ENCODE results near the gene ANTXR1. TPM values are rescaled to one million over a fixed set of nuclear protein-coding genes. Genes with fewer than 3 reads are reported as not detected.

ANTXR1 gene
- total RNA-seq, 1 donor from 2014 or later: not detected

DNA sequence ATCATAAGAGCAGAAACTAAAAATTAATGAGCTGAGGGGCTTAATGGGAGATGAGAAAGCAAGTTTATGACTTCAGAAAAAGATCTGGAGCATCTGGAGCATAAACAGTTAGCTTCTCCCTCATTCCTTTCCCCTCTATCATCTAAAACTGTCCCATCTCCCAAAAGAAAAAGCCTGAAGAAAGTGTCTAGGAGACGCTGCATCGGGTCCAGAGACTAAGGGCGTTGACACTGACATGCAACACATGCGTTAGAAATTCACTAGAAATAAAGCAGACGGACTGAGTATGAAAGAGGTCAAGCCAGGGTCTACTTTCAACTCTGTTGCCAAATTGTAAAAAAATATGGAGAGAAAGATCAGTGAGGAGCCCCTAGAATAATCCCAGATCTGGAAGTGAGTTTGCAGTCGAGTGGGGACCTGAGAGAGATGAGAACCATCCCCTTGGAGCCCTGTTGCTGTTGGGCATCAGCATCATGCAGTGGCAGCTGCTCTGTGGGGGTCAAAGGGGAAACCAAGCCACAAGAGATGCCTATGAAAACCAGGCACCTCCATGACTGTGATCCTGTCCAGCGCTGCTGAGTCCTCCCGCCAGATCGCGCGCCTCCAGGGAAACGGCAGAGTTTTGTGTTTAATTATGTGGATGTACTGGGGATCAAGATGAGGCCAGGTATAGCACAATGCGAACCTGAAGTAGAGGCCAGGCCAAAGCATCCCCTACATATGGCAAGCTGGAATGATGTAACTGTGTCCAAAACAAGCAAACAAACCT, 13.9 kb downstream of the ANTXR1 start:
- H3K4me1 Mint-ChIP-seq (ENCODE audit: low read depth): no peaks in the 10 kb centered on the region
- H3K27me3 Mint-ChIP-seq (ENCODE audit: insufficient read depth): peaks cover 18% of the 10 kb centered on the region
- no peaks in the 10 kb centered on the region for H3K36me3 Mint-ChIP-seq (ENCODE audit: low read depth)
- H3K9me3 Mint-ChIP-seq: no peaks in the 10 kb centered on the region
- H3K4me3 Mint-ChIP-seq: no peak overlapping the region
- intact Hi-C loops (cut with micrococcal nuclease): loop anchor here (1.0 kb wide), 1 partner anchor 280 kb away; no protein-coding TSS in a partner anchor
- no peak overlapping the region for H3K27ac Mint-ChIP-seq
- no peak for DNase-seq (ENCODE audit: low spot score)

DNA sequence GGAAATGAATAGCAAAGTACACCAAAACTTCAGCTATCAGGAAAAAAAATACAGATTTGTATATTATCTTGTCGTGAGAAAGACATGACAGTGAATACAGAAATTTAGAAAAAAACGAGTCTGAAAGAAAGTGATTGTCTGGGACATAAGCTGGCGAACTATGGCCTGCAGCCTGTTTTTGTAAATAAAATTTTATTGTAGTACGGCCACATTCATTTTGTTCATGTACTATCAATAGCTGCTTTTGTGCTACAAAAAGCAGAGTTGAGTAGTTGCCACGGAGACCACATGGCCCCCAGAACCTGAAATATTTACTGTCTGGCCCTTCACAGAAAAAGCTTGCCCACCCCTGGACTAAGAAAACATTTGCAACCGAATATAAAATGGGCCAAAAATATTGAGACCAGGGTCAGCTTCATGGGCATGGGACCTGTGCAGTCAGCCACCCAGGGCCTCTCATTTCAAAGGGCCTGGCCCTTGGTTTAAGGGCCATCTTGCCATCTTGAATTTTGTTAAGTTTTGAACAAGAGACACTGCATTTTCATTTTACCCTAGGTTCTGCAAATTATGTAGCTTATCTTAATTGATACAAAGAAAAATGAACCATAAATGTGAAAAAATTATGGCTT, 17.9 kb downstream of the ANTXR1 start:
- no peaks in the 10 kb centered on the region for H3K36me3 Mint-ChIP-seq (ENCODE audit: low read depth)
- H3K27ac Mint-ChIP-seq: no peak overlapping the region
- peaks cover 41% of the 10 kb centered on the region for H3K27me3 Mint-ChIP-seq (ENCODE audit: insufficient read depth)
- H3K4me1 Mint-ChIP-seq (ENCODE audit: low read depth): no peaks in the 10 kb centered on the region
- DNase-seq (ENCODE audit: low spot score): no peak
- intact Hi-C loops (cut with micrococcal nuclease): no loop called here
- H3K4me3 Mint-ChIP-seq: no peak overlapping the region
- no peaks in the 10 kb centered on the region for H3K9me3 Mint-ChIP-seq

- no peak overlapping the region for H3K4me3 Mint-ChIP-seq
- no peaks in the 10 kb centered on the region for H3K9me3 Mint-ChIP-seq
- H3K27me3 Mint-ChIP-seq (ENCODE audit: insufficient read depth): peaks cover 43% of the 10 kb centered on the region
- H3K36me3 Mint-ChIP-seq (ENCODE audit: low read depth): no peaks in the 10 kb centered on the region
- H3K4me1 Mint-ChIP-seq (ENCODE audit: low read depth): no peaks in the 10 kb centered on the region
- intact Hi-C loops (cut with micrococcal nuclease): no loop called here
- no peak overlapping the region for H3K27ac Mint-ChIP-seq
- no peak for DNase-seq (ENCODE audit: low spot score)
Observed at GRCh38 chr2:69031466-69031865, 18.5 kb downstream of the ANTXR1 start.

- peaks cover 40% of the 10 kb centered on the region for H3K27me3 Mint-ChIP-seq (ENCODE audit: insufficient read depth)
- no peak overlapping the region for H3K27ac Mint-ChIP-seq
- no peaks in the 10 kb centered on the region for H3K4me1 Mint-ChIP-seq (ENCODE audit: low read depth)
- H3K4me3 Mint-ChIP-seq: no peak overlapping the region
- intact Hi-C loops (cut with micrococcal nuclease): no loop called here
- H3K9me3 Mint-ChIP-seq: no peaks in the 10 kb centered on the region
- no peak for DNase-seq (ENCODE audit: low spot score)
- no peaks in the 10 kb centered on the region for H3K36me3 Mint-ChIP-seq (ENCODE audit: low read depth)
Observed at GRCh38 chr2:69032336-69032735, 19.4 kb downstream of the ANTXR1 start.

DNA sequence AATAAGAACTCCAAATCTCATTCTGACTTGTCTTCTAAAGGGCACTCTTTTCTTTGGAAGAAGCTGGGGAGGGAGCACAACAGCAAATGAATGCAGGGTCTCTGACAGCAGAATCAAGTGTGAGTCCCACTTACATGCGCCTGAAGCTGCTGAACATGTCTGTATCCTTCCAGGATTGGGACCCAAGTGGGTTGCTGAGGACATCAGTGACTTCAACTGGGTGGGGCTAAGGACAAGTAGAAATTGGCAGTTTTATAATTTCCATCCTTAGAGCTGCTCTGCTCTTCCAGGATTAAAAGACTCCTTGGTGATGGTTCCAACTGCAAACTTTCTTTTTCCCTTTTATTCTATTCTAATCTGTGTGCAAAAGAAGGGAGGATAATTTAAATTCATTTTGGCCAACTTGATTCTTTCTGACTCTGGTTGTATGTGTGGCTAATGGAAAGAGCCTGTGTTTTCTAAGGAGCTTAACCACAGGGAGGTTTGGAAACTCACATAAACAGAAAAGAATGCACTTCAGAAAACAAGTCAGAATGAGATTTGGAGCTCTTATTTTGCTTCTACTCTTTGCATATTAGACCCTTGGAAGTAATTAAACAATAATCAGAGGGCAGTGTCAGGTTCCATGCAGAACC, 20.6 kb downstream of the ANTXR1 start:
- no peak for DNase-seq (ENCODE audit: low spot score)
- intact Hi-C loops (cut with micrococcal nuclease): no loop called here
- Mint-ChIP-seq H3K27ac (no peak overlapping the region), H3K4me3 (no peak overlapping the region), H3K27me3 (ENCODE audit: insufficient read depth) (peaks cover 42% of the 10 kb centered on the region), H3K4me1 (ENCODE audit: low read depth) (no peaks in the 10 kb centered on the region), H3K36me3 (ENCODE audit: low read depth) (no peaks in the 10 kb centered on the region), H3K9me3 (no peaks in the 10 kb centered on the region)

GRCh38 chr2:69034122-69034521, 21.1 kb downstream of the ANTXR1 start:
- H3K4me1 Mint-ChIP-seq (ENCODE audit: low read depth): no peaks in the 10 kb centered on the region
- peaks cover 42% of the 10 kb centered on the region for H3K27me3 Mint-ChIP-seq (ENCODE audit: insufficient read depth)
- no peaks in the 10 kb centered on the region for H3K9me3 Mint-ChIP-seq
- no peaks in the 10 kb centered on the region for H3K36me3 Mint-ChIP-seq (ENCODE audit: low read depth)
- intact Hi-C loops (cut with micrococcal nuclease): no loop called here
- DNase-seq (ENCODE audit: low spot score): no peak
- H3K27ac Mint-ChIP-seq: no peak overlapping the region
- H3K4me3 Mint-ChIP-seq: no peak overlapping the region

GRCh38 chr2:69034845-69035244, 21.9 kb downstream of the ANTXR1 start:
- Mint-ChIP-seq H3K27ac (no peak overlapping the region), H3K36me3 (ENCODE audit: low read depth) (no peaks in the 10 kb centered on the region), H3K4me3 (no peak overlapping the region), H3K4me1 (ENCODE audit: low read depth) (no peaks in the 10 kb centered on the region), H3K27me3 (ENCODE audit: insufficient read depth) (peaks cover 42% of the 10 kb centered on the region), H3K9me3 (no peaks in the 10 kb centered on the region)
- no peak for DNase-seq (ENCODE audit: low spot score)
- intact Hi-C loops (cut with micrococcal nuclease): no loop called here

- peaks cover 42% of the 10 kb centered on the region for H3K27me3 Mint-ChIP-seq (ENCODE audit: insufficient read depth)
- H3K27ac Mint-ChIP-seq: no peak overlapping the region
- no peaks in the 10 kb centered on the region for H3K36me3 Mint-ChIP-seq (ENCODE audit: low read depth)
- no peaks in the 10 kb centered on the region for H3K4me1 Mint-ChIP-seq (ENCODE audit: low read depth)
- H3K4me3 Mint-ChIP-seq: no peak overlapping the region
- DNase-seq (ENCODE audit: low spot score): no peak
- H3K9me3 Mint-ChIP-seq: no peaks in the 10 kb centered on the region
- intact Hi-C loops (cut with micrococcal nuclease): no loop called here
Observed at GRCh38 chr2:69036926-69037325, 23.9 kb downstream of the ANTXR1 start.

- no peak for DNase-seq (ENCODE audit: low spot score)
- Mint-ChIP-seq H3K9me3 (no peaks in the 10 kb centered on the region), H3K36me3 (ENCODE audit: low read depth) (no peaks in the 10 kb centered on the region), H3K27me3 (ENCODE audit: insufficient read depth) (peaks cover 35% of the 10 kb centered on the region), H3K4me1 (ENCODE audit: low read depth) (no peaks in the 10 kb centered on the region), H3K4me3 (no peak overlapping the region), H3K27ac (no peak overlapping the region)
- intact Hi-C loops (cut with micrococcal nuclease): no loop called here
Observed at GRCh38 chr2:69041214-69041613, 28.2 kb downstream of the ANTXR1 start.

DNA sequence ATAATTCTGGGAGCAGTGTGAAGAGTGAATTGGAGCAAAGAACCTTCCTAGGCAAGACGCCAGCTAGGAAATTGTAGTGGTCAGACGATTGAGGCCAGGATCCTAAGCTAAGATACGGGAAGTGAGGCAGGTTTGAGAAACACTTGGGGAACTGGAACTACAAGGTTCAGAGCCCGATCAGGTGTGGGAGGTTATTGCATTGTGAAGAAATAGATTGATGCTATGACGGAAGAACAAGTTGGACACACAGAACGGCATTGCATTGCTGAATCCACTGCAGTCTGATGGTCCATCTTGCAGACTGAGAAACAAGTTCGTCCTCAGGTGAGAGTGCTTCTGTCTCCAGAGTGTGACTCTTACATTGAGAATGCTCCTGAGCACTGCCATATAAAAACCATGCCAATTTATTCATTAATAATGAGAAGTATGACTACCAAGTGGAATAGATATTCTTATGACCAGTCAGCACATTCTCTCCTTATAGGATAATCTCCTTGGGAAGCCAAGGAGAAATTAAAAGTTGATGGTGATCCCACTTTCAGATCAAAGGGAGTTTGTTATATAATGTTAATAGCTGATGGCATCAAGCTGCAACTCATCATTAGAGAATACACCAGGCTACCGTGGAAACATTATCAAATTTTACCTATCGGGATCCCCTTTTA, 30.9 kb downstream of the ANTXR1 start:
- no peaks in the 10 kb centered on the region for H3K4me1 Mint-ChIP-seq (ENCODE audit: low read depth)
- no peaks in the 10 kb centered on the region for H3K9me3 Mint-ChIP-seq
- no peak overlapping the region for H3K4me3 Mint-ChIP-seq
- no peaks in the 10 kb centered on the region for H3K36me3 Mint-ChIP-seq (ENCODE audit: low read depth)
- no peak for DNase-seq (ENCODE audit: low spot score)
- peaks cover 38% of the 10 kb centered on the region for H3K27me3 Mint-ChIP-seq (ENCODE audit: insufficient read depth)
- no peak overlapping the region for H3K27ac Mint-ChIP-seq
- intact Hi-C loops (cut with micrococcal nuclease): no loop called here

- intact Hi-C loops (cut with micrococcal nuclease): no loop called here
- no peak overlapping the region for H3K4me3 Mint-ChIP-seq
- H3K27me3 Mint-ChIP-seq (ENCODE audit: insufficient read depth): peaks cover 45% of the 10 kb centered on the region
- no peaks in the 10 kb centered on the region for H3K4me1 Mint-ChIP-seq (ENCODE audit: low read depth)
- H3K9me3 Mint-ChIP-seq: no peaks in the 10 kb centered on the region
- H3K36me3 Mint-ChIP-seq (ENCODE audit: low read depth): no peaks in the 10 kb centered on the region
- H3K27ac Mint-ChIP-seq: no peak overlapping the region
- no peak for DNase-seq (ENCODE audit: low spot score)
Observed at GRCh38 chr2:69046221-69046662, 33.3 kb downstream of the ANTXR1 start.

GRCh38 chr2:69047625-69048145, 34.7 kb downstream of the ANTXR1 start:
- DNase-seq (ENCODE audit: low spot score): no peak
- no peaks in the 10 kb centered on the region for H3K4me1 Mint-ChIP-seq (ENCODE audit: low read depth)

More at GRCh38 chr2:69047625-69048145, 34.7 kb downstream of the ANTXR1 start:
- peaks cover 43% of the 10 kb centered on the region for H3K27me3 Mint-ChIP-seq (ENCODE audit: insufficient read depth)
- no peak overlapping the region for H3K27ac Mint-ChIP-seq
- H3K4me3 Mint-ChIP-seq: no peak overlapping the region
- intact Hi-C loops (cut with micrococcal nuclease): no loop called here
- H3K9me3 Mint-ChIP-seq: no peaks in the 10 kb centered on the region
- H3K36me3 Mint-ChIP-seq (ENCODE audit: low read depth): no peaks in the 10 kb centered on the region

Data from activated T-helper 1 cell treated with anti-CD3 and anti-CD28 coated beads, Interleukin-12 subunit alpha, Interleukin-12 subunit beta, Interleukin-2, Interleukin-4 antibody, amounts not matched to agents 30 ng/mL and 10 ng/mL and 1 ng/mL, durations not matched to agents 14 hours and 24 hours and 36 hours (primary cell).